Smooth muscle cell (in vitro differentiated cells): ENCODE measurements around the gene MAP4K3. TPM values are rescaled to one million over a fixed set of nuclear protein-coding genes. Genes with fewer than 3 reads are reported as not detected.

Experiments used
- DNase-seq: peaks from one replicate; lab custom pipeline; 2025; ENCODE audit not compliant: unreplicated experiment; lab: John Stamatoyannopoulos, UW
- H2AFZ ChIP-seq: fragments of 200-600 bp; sonication (generic); 2 replicates; pipeline ENCODE4 v1.6.0; 2016; ENCODE audit warnings: antibody characterized with exemption, low read depth, mild to moderate bottlenecking
- H3F3A ChIP-seq: fragments of 200-600 bp; sonication (generic); 2 replicates; pipeline ENCODE4 v1.6.0; 2017; ENCODE audit warnings: antibody characterized with exemption, low read depth
- H3K27ac ChIP-seq: fragments of 200-600 bp; sonication (generic); 2 replicates; pipeline ENCODE4 v1.5.1; 2016; ENCODE audit warnings: low read depth, mild to moderate bottlenecking
- H3K27me3 ChIP-seq: fragments of 200-600 bp; sonication (generic); 2 replicates; pipeline ENCODE4 v1.6.1; 2016; ENCODE audit warnings: low read depth, mild to moderate bottlenecking
- H3K36me3 ChIP-seq: fragments of 200-600 bp; sonication (generic); 2 replicates; pipeline ENCODE4 v1.5.1; 2016; ENCODE audit warnings: low read depth
- H3K4me1 ChIP-seq: fragments of 200-600 bp; sonication (generic); 2 replicates; pipeline ENCODE4 v1.5.1; 2016; ENCODE audit warnings: low read depth
- H3K4me2 ChIP-seq: fragments of 200-600 bp; sonication (generic); 2 replicates; pipeline ENCODE4 v1.6.0; 2016; ENCODE audit warnings: mild to moderate bottlenecking
- H3K4me3 ChIP-seq: fragments of 200-600 bp; sonication (generic); 2 replicates; pipeline ENCODE4 v1.5.1; 2016; ENCODE audit warnings: mild to moderate bottlenecking
- H3K79me2 ChIP-seq: fragments of 200-600 bp; sonication (generic); 2 replicates; pipeline ENCODE4 v1.6.0; 2016; ENCODE audit warnings: low read depth, mild to moderate bottlenecking
- H3K9ac ChIP-seq: fragments of 200-600 bp; sonication (generic); 2 replicates; pipeline ENCODE4 v1.6.0; 2016; ENCODE audit warnings: low read depth
- H3K9me3 ChIP-seq: fragments of 200-600 bp; sonication (generic); replicated peaks from 2 replicates; pipeline ENCODE4 v1.5.1; 2016; ENCODE audit warnings: low read depth
- H4K20me1 ChIP-seq: fragments of 200-600 bp; sonication (generic); 2 replicates; pipeline ENCODE4 v1.6.0; 2016; ENCODE audit warnings: low read depth
- CTCF ChIP-seq: fragments of 200-600 bp; sonication (generic); IDR thresholded peaks from 2 replicates; pipeline ENCODE4 v1.5.1; 2017; ENCODE audit warnings: borderline replicate concordance, mild to moderate bottlenecking, antibody characterized with exemption; ENCODE audit not compliant: insufficient read depth, poor library complexity, severe bottlenecking
- WGBS: methylation state at CpG from one replicate; pipeline ENCODE4 v1.1.7; 2016; ENCODE audit warnings: low lambda C conversion rate; 5-methylcytosine and 5-hydroxymethylcytosine counted together
- polyA plus RNA-seq: library from polyadenylated mRNA; unstranded; fragments of >200 nt; fragmentation: Nextera tagmentation; extraction: Ambion mirVana; gene quantifications from 2 replicates; pipeline ENCODE4 v1.2.1, GENCODE V29; 2016
- total RNA-seq: library from RNA; depleted of rRNA; stranded (reverse); fragments of >200 nt; gene quantifications from 2 replicates; pipeline ENCODE4 v1.2.3, GENCODE V29; 2014

The MAP4K3 gene
- total and polyA plus RNA-seq, 2 experiments from 2014 or later: 21.3 to 70.9 TPM

GRCh38 chr2:39283561-39283960, 153.5 kb downstream of the MAP4K3 start:
- Histone ChIP-seq H3K9me3 (no peaks in the 10 kb centered on the region), H4K20me1 (no peaks in the 10 kb centered on the region), H3K4me3 (no peak overlapping the region), H3K36me3 (peaks cover 9% of the 10 kb centered on the region), H3K79me2 (peaks cover 4% of the 10 kb centered on the region), H3F3A (no peaks in the 10 kb centered on the region), H3K9ac (no peak overlapping the region), H3K27me3 (no peaks in the 10 kb centered on the region), H3K4me2 (no peak overlapping the region), H2AFZ (no peak overlapping the region), H3K27ac (no peak overlapping the region), H3K4me1 (no peaks in the 10 kb centered on the region)
- TF ChIP-seq CTCF: no peak
- 76% methylated on average over 1 of the region's 1 CpG for WGBS
- no peak for DNase-seq

GRCh38 chr2:39281391-39281790, 155.7 kb downstream of the MAP4K3 start:
- H3K4me3 ChIP-seq: no peak overlapping the region
- H3K27me3 ChIP-seq: no peaks in the 10 kb centered on the region
- no peak overlapping the region for H2AFZ ChIP-seq
- 89% methylated on average over 3 of the region's 3 CpGs for WGBS
- no peak for TF ChIP-seq CTCF
- no peaks in the 10 kb centered on the region for H3K9me3 ChIP-seq
- H4K20me1 ChIP-seq: no peaks in the 10 kb centered on the region
- no peaks in the 10 kb centered on the region for H3F3A ChIP-seq
- peaks cover 14% of the 10 kb centered on the region for H3K36me3 ChIP-seq
- peaks cover 4% of the 10 kb centered on the region for H3K79me2 ChIP-seq
- no peaks in the 10 kb centered on the region for H3K4me1 ChIP-seq
- no peak overlapping the region for H3K4me2 ChIP-seq
- H3K9ac ChIP-seq: no peak overlapping the region
- DNase-seq: no peak
- H3K27ac ChIP-seq: no peak overlapping the region

- Histone ChIP-seq H3F3A (no peaks in the 10 kb centered on the region), H3K4me2 (no peak overlapping the region), H4K20me1 (peaks cover 11% of the 10 kb centered on the region), H3K79me2 (no peaks in the 10 kb centered on the region), H3K27ac (no peak overlapping the region), H3K4me3 (no peak overlapping the region), H3K9me3 (no peaks in the 10 kb centered on the region), H3K27me3 (no peaks in the 10 kb centered on the region), H2AFZ (no peak overlapping the region), H3K4me1 (no peaks in the 10 kb centered on the region), H3K9ac (no peak overlapping the region), H3K36me3 (peaks cover 13% of the 10 kb centered on the region)
- TF ChIP-seq CTCF: no peak
- 94% methylated on average over 1 of the region's 1 CpG for WGBS
- DNase-seq: no peak
Observed at GRCh38 chr2:39275016-39275415, 162.1 kb downstream of the MAP4K3 start.

GRCh38 chr2:39269941-39270340, 167.1 kb downstream of the MAP4K3 start:
- Histone ChIP-seq H3K9ac (no peak overlapping the region), H3K36me3 (peaks cover 9% of the 10 kb centered on the region), H3K79me2 (no peaks in the 10 kb centered on the region), H4K20me1 (peaks cover 18% of the 10 kb centered on the region), H3K4me3 (no peak overlapping the region), H3K27ac (no peak overlapping the region), H3K9me3 (no peaks in the 10 kb centered on the region), H2AFZ (no peak overlapping the region), H3F3A (no peaks in the 10 kb centered on the region), H3K4me1 (no peaks in the 10 kb centered on the region), H3K4me2 (no peak overlapping the region), H3K27me3 (no peaks in the 10 kb centered on the region)
- no peak for DNase-seq
- 97% methylated on average over 3 of the region's 3 CpGs for WGBS
- TF ChIP-seq CTCF: no peak
